Activated T-cell treated with anti-CD3 and anti-CD28 coated beads, Interleukin-2, amount 50 U/mL, for 4 hours (primary cell): ENCODE results near the gene PRKG1. TPM values are rescaled to one million over a fixed set of nuclear protein-coding genes. Genes with fewer than 3 reads are reported as not detected.

Experiments used
- ATAC-seq, 2 donors: fragments of 200-7000 bp; cut with Tn5 transposase; one replicate each; pipeline ENCODE4 v1.10.0; 2021
- DNase-seq: peaks from one replicate; pipeline ENCODE4 v3.0.0-alpha.2; 2020
- H3K27me3 Mint-ChIP-seq: one replicate; pipeline ENCODE4 v1.8.0; 2021; ENCODE audit warnings: low read depth, mixed read lengths
- H3K36me3 Mint-ChIP-seq: one replicate; pipeline ENCODE4 v1.8.0; 2022; ENCODE audit warnings: mixed read lengths; ENCODE audit not compliant: insufficient read depth
- H3K4me1 Mint-ChIP-seq: one replicate; pipeline ENCODE4 v1.8.0; 2021; ENCODE audit warnings: low read depth, mixed read lengths
- H3K4me3 Mint-ChIP-seq: one replicate; pipeline ENCODE4 v1.8.0; 2021; ENCODE audit warnings: mild to moderate bottlenecking, moderate library complexity, mixed read lengths
- H3K9me3 Mint-ChIP-seq: one replicate; pipeline ENCODE4 v1.8.0; 2021; ENCODE audit warnings: mixed read lengths
- total RNA-seq, 3 donors: library from RNA; stranded (reverse); gene quantifications; one replicate each; pipeline ENCODE4 v1.2.1, GENCODE V29; 2021

Gene PRKG1
- total RNA-seq, 3 donors from 2014 or later, result 0.08 TPM; not detected in 2

- ATAC-seq (no peak), DNase-seq (no peak)
- Mint-ChIP-seq H3K27me3 (peaks cover 4% of the 10 kb centered on the region), H3K9me3 (no peaks in the 10 kb centered on the region), H3K4me1 (no peaks in the 10 kb centered on the region), H3K4me3 (no peak overlapping the region), H3K36me3 (no peaks in the 10 kb centered on the region)
These were observed 891.2 kb downstream of the PRKG1 start for GRCh38 chr10:51965451-51965850.

- no peak overlapping the region for H3K4me3 Mint-ChIP-seq
- DNase-seq (no peak), ATAC-seq (no peak)
- no peaks in the 10 kb centered on the region for H3K27me3 Mint-ChIP-seq
- no peaks in the 10 kb centered on the region for H3K4me1 Mint-ChIP-seq
- no peaks in the 10 kb centered on the region for H3K9me3 Mint-ChIP-seq
- H3K36me3 Mint-ChIP-seq, result no peaks in the 10 kb centered on the region
These were observed 898.6 kb downstream of the PRKG1 start for GRCh38 chr10:51972733-51973346.

GRCh38 chr10:51980752-51981151, 906.5 kb downstream of the PRKG1 start:
- Mint-ChIP-seq H3K9me3 (peaks cover 7% of the 10 kb centered on the region), H3K27me3 (peaks cover 3% of the 10 kb centered on the region)
- no peak for ATAC-seq

DNA sequence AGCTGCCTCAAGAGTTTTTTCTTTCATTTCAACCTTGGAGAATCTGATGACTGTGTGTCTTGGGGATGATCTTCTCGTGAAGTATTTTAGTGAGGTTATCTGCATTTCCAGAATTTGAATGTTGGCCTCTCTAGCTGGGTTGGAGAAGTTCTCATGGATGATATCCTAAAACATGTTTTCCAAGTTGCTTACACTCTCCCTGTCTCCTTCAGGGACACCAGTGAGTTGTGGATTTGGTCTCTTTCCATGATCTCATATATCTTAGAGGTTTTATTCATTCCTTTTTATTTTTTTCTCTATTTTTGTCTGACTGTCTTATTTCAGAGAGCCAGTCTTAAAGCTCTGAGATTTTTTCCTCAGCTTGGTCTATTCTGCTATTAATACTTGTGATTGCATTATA, 907.4 kb downstream of the PRKG1 start:
- Mint-ChIP-seq H3K9me3 (peaks cover 7% of the 10 kb centered on the region), H3K4me1 (no peaks in the 10 kb centered on the region), H3K36me3 (no peaks in the 10 kb centered on the region), H3K4me3 (no peak overlapping the region), H3K27me3 (peaks cover 3% of the 10 kb centered on the region)
- ATAC-seq (no peak), DNase-seq (no peak)

More at GRCh38 chr10:51980752-51981151, 906.5 kb downstream of the PRKG1 start:
- no peaks in the 10 kb centered on the region for H3K4me1 Mint-ChIP-seq
- no peak for DNase-seq
- H3K4me3 Mint-ChIP-seq, result no peak overlapping the region
- H3K36me3 Mint-ChIP-seq, result no peaks in the 10 kb centered on the region

DNA sequence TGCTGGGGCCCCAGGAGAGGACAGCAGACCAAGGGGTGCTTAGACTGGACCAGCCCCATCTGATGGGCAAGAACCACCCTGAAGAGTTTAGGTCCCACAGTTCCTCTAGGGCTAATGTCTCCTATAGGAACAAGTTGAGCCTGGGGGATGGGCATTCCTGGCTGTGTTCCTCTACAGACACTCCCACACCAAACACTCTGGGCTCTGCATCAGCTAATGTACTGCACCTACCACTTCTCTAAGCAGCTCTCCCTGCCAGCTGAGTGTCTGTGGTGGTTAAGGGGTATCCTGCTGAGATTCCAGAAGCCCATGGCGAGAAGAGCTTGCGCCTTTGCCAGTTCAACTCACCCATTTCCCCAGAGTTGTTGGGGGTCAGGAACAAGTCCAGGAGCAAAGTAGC, 909.2 kb downstream of the PRKG1 start:
- Mint-ChIP-seq H3K4me1 (no peaks in the 10 kb centered on the region), H3K36me3 (no peaks in the 10 kb centered on the region), H3K9me3 (peaks cover 7% of the 10 kb centered on the region), H3K4me3 (no peak overlapping the region), H3K27me3 (peaks cover 3% of the 10 kb centered on the region)
- ATAC-seq, result no peak
- DNase-seq, result no peak

DNA sequence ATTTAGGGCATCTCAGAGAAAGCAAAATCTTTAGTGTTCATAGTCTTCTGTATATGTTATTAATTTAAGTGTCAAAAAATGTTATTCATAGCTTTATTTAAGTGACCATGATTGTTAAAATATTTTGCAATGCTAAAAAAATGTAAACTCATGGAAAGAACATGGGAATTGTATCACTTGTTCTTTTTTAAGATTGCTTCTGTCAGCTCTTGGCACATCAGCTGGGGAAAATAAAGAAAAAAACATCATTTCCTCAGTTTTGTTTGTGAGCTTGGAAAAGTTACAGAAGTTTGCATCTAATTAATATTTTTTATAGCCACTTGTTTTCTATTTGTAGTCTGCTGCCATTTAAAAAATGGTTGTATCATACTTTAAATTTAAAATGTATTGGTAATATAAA, 911.0 kb downstream of the PRKG1 start:
- no peaks in the 10 kb centered on the region for H3K36me3 Mint-ChIP-seq
- no peaks in the 10 kb centered on the region for H3K4me1 Mint-ChIP-seq
- H3K4me3 Mint-ChIP-seq, result no peak overlapping the region
- ATAC-seq (no peak), DNase-seq (no peak)
- H3K27me3 Mint-ChIP-seq, result peaks cover 3% of the 10 kb centered on the region
- H3K9me3 Mint-ChIP-seq, result peaks cover 7% of the 10 kb centered on the region

DNA sequence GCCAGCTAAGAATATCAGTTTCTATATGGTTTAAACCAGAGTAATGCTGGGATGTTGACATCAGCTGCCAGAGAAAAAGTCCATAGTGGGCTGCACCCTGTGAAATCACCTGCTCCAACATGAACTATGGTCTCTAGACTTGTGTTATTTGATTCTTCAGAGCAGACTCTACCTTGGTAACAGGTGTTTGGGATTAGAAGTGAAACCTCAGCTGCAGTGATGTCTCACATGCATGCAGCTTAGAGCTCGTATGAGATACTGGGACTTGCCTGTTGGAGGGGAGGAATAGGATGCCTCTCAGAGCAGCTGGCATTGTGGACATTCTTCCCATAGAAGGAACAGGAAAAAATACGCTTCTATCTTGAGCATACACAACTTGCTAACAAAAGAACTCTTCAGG, 912.2 kb downstream of the PRKG1 start:
- Mint-ChIP-seq H3K36me3 (no peaks in the 10 kb centered on the region), H3K4me3 (no peak overlapping the region), H3K27me3 (peaks cover 3% of the 10 kb centered on the region), H3K4me1 (no peaks in the 10 kb centered on the region), H3K9me3 (peaks cover 3% of the 10 kb centered on the region)
- no peak for DNase-seq
- ATAC-seq, result no peak

GRCh38 chr10:51993475-51993874, 919.2 kb downstream of the PRKG1 start:
- Mint-ChIP-seq H3K4me1 (no peaks in the 10 kb centered on the region), H3K36me3 (no peaks in the 10 kb centered on the region), H3K4me3 (no peak overlapping the region), H3K27me3 (no peaks in the 10 kb centered on the region), H3K9me3 (no peaks in the 10 kb centered on the region)
- ATAC-seq (no peak), DNase-seq (no peak)

DNA sequence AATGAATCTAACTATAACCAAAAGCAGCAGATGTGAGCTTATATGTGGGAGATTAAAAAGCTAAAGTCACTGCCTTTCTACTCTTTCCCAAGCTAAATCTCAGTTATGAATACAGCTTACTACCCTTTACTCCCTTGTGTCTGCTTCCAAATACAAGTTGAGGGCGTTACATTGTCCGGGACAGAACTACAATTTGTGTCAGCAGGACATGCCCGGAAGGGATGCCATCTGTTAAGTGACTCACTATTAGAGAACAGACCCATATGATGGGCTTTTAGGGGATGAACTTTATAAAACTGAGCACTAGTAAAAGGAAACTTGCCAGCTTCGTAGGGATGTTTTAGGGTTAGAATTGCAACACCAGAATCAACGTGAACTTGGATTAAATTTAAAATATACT, 924.8 kb downstream of the PRKG1 start:
- no peak for DNase-seq
- no peak for ATAC-seq
- Mint-ChIP-seq H3K4me1 (no peaks in the 10 kb centered on the region), H3K9me3 (no peaks in the 10 kb centered on the region), H3K4me3 (no peak overlapping the region), H3K27me3 (peaks cover 2% of the 10 kb centered on the region), H3K36me3 (no peaks in the 10 kb centered on the region)

- no peaks in the 10 kb centered on the region for H3K4me1 Mint-ChIP-seq
- peaks cover 4% of the 10 kb centered on the region for H3K9me3 Mint-ChIP-seq
- DNase-seq (no peak), ATAC-seq (no peak)
- no peak overlapping the region for H3K4me3 Mint-ChIP-seq
- H3K36me3 Mint-ChIP-seq, result no peaks in the 10 kb centered on the region
- peaks cover 2% of the 10 kb centered on the region for H3K27me3 Mint-ChIP-seq
These were observed 930.2 kb downstream of the PRKG1 start for GRCh38 chr10:52004342-52004949.

DNA sequence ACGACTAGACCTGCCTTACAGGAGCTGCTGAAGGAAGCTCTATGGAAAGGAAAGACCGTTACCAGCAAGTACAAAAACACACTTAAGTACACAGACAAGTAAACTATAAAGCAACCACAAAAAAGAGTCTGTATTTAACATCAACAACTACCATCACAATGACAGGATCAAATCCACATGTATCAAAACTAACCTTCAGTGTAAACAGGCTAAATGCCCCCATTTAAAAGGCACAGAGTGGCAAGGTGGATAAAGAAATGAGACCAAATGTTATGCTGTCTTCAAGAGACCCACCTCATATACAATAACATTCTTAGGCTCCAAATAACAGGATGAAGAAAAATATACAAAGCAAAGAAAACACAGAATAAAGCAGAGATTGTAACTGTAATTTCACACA, 932.8 kb downstream of the PRKG1 start:
- ATAC-seq, result no peak
- DNase-seq, result no peak
- no peak overlapping the region for H3K4me3 Mint-ChIP-seq
- no peaks in the 10 kb centered on the region for H3K4me1 Mint-ChIP-seq
- H3K36me3 Mint-ChIP-seq, result no peaks in the 10 kb centered on the region
- peaks cover 4% of the 10 kb centered on the region for H3K9me3 Mint-ChIP-seq
- peaks cover 2% of the 10 kb centered on the region for H3K27me3 Mint-ChIP-seq

DNA sequence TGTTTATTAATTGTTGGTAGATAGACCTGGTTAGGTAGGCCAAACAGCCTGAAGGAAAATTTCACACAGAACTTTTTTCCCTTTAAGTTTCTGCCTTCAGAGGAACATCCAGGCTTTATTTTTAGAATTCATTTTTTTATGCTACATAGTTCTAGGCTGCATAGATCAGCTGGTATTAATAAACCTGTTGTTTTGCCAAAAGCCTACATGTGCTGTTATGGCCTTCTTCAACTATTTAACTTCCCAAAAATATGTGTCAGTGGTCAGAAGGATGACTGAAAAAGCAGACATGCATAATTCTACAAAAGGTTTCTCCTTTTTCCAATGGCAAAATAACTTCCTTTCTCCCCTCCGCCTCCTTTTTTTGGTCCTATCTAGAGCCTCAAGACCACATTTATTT, 936.8 kb downstream of the PRKG1 start:
- no peak for DNase-seq
- H3K4me1 Mint-ChIP-seq, result no peaks in the 10 kb centered on the region
- H3K36me3 Mint-ChIP-seq, result no peaks in the 10 kb centered on the region
- no peaks in the 10 kb centered on the region for H3K27me3 Mint-ChIP-seq
- peaks cover 4% of the 10 kb centered on the region for H3K9me3 Mint-ChIP-seq
- no peak for ATAC-seq
- no peak overlapping the region for H3K4me3 Mint-ChIP-seq

- ATAC-seq (no peak), DNase-seq (no peak)
- Mint-ChIP-seq H3K27me3 (no peaks in the 10 kb centered on the region), H3K9me3 (no peaks in the 10 kb centered on the region), H3K36me3 (no peaks in the 10 kb centered on the region), H3K4me3 (no peak overlapping the region), H3K4me1 (no peaks in the 10 kb centered on the region)
These were observed 944.8 kb downstream of the PRKG1 start for GRCh38 chr10:52019077-52019555.

GRCh38 chr10:52019656-52020055, 945.4 kb downstream of the PRKG1 start:
- DNase-seq (no peak), ATAC-seq (no peak)
- no peaks in the 10 kb centered on the region for H3K27me3 Mint-ChIP-seq
- H3K4me3 Mint-ChIP-seq, result no peak overlapping the region
- H3K36me3 Mint-ChIP-seq, result no peaks in the 10 kb centered on the region
- no peaks in the 10 kb centered on the region for H3K9me3 Mint-ChIP-seq
- no peaks in the 10 kb centered on the region for H3K4me1 Mint-ChIP-seq

GRCh38 chr10:52020173-52020572, 945.9 kb downstream of the PRKG1 start:
- Mint-ChIP-seq H3K4me3 (no peak overlapping the region), H3K4me1 (no peaks in the 10 kb centered on the region), H3K36me3 (no peaks in the 10 kb centered on the region), H3K9me3 (no peaks in the 10 kb centered on the region), H3K27me3 (no peaks in the 10 kb centered on the region)
- no peak for DNase-seq
- no peak for ATAC-seq
